Testis (tissue), 2 donors: Measurements from ENCODE around the gene USP15.

Source experiments
- CTCF ChIP-seq, 3 experiments: fragments of 450-650 bp in 2 of 3; fragments of 200-600 bp in 1 of 3; sonication (generic) in 1 of 3; IDR thresholded peaks; one replicate each; pipeline ENCODE4 v1.5.1; 2016 to 2019; ENCODE audit warnings: antibody characterized with exemption in 3 of 3, mild to moderate bottlenecking in 2 of 3, moderate library complexity in 1 of 3
- POLR2A ChIP-seq: fragments of 450-650 bp; IDR thresholded peaks from one replicate; pipeline ENCODE4 v1.6.1; 2017; ENCODE audit warnings: antibody characterized with exemption, mild to moderate bottlenecking, moderate library complexity

- TF ChIP-seq CTCF (IDR thresholded peaks at IDR 0.05) (no peak), POLR2A (no peak)
Measured at GRCh38 chr12:62332598-62332997, 72.4 kb downstream of the USP15 start.
